Liver (tissue), 9 donors: ENCODE measurements around the gene C1orf53. TPM values are rescaled to one million over a fixed set of nuclear protein-coding genes. Genes with fewer than 3 reads are reported as not detected.

Experiments used
- DNase-seq: peaks from one replicate; pipeline ENCODE4 v3.0.0-alpha.2; 2017; ENCODE audit warnings: low spot score
- H3K27ac ChIP-seq, 2 donors: one replicate each; pipeline ENCODE4 v1.7.0; 2013; ENCODE audit warnings: inconsistent platforms in 2 of 2, low read length in 2 of 2, control low read depth in 1 of 2, low read depth in 1 of 2, mild to moderate bottlenecking in 1 of 2
- H3K27me3 ChIP-seq, 4 donors: one replicate each; pipeline versions ENCODE4 v1.6.1 to v1.7.0; 2013; ENCODE audit warnings: low read length in 3 of 4, inconsistent platforms in 1 of 4, mild to moderate bottlenecking in 1 of 4, moderate library complexity in 1 of 4; ENCODE audit not compliant: control insufficient read depth in 4 of 4, insufficient read depth in 4 of 4
- H3K36me3 ChIP-seq, 4 donors: one replicate each; pipeline versions ENCODE4 v1.6.1 to v1.7.0; 2013; ENCODE audit warnings: low read length in 3 of 4, mild to moderate bottlenecking in 3 of 4, low read depth in 1 of 4, moderate library complexity in 1 of 4; ENCODE audit not compliant: control insufficient read depth in 4 of 4, insufficient read depth in 3 of 4
- H3K4me1 ChIP-seq, 4 donors: one replicate each; pipeline versions ENCODE4 v1.6.1 to v1.7.0; 2013; ENCODE audit warnings: low read length in 3 of 4, mild to moderate bottlenecking in 3 of 4, moderate library complexity in 1 of 4; ENCODE audit not compliant: control insufficient read depth in 4 of 4, insufficient read depth in 4 of 4
- H3K4me3 ChIP-seq, 3 donors: one replicate each; pipeline versions ENCODE4 v1.6.1 to v1.7.0; 2013; ENCODE audit warnings: low read length in 3 of 3, control low read depth in 1 of 3, low read depth in 1 of 3, mild to moderate bottlenecking in 1 of 3
- H3K9ac ChIP-seq, 2 donors: one replicate each; pipeline ENCODE4 v1.7.0; 2013; ENCODE audit warnings: low read length in 2 of 2, mild to moderate bottlenecking in 2 of 2, moderate library complexity in 2 of 2, control low read depth in 1 of 2, low read depth in 1 of 2
- H3K9me3 ChIP-seq, 4 donors: one replicate each; pipeline versions ENCODE4 v1.6.1 to v1.7.0; 2013; ENCODE audit warnings: low read length in 3 of 4; ENCODE audit not compliant: control insufficient read depth in 4 of 4
- EGR1 ChIP-seq, 2 donors: IDR thresholded peaks; 2 replicates each; pipeline ENCODE4 v1.6.1; 2016 to 2018; ENCODE audit warnings: antibody characterized with exemption in 2 of 2, low read depth in 2 of 2
- FOXA1 ChIP-seq: IDR thresholded peaks from 2 replicates; pipeline ENCODE4 v1.6.1; 2016; ENCODE audit warnings: antibody characterized with exemption
- FOXA2 ChIP-seq: IDR thresholded peaks from 2 replicates; pipeline ENCODE4 v1.6.1; 2016; ENCODE audit warnings: antibody characterized with exemption
- GABPA ChIP-seq, 2 donors: IDR thresholded peaks in 1 of 2; conservative IDR thresholded peaks in 1 of 2; 2 replicates each; pipeline ENCODE4 v1.6.1; 2016; ENCODE audit warnings: antibody characterized with exemption in 2 of 2, mild to moderate bottlenecking in 1 of 2, moderate library complexity in 1 of 2
- HNF4G ChIP-seq: IDR thresholded peaks from 2 replicates; pipeline ENCODE4 v1.6.1; 2016; ENCODE audit warnings: antibody characterized with exemption
- JUND ChIP-seq, 2 donors: IDR thresholded peaks; 2 replicates each; pipeline ENCODE4 v1.6.1; 2016; ENCODE audit warnings: antibody characterized with exemption in 2 of 2
- NR2F2 ChIP-seq: IDR thresholded peaks from 2 replicates; pipeline ENCODE4 v1.6.1; 2016; ENCODE audit warnings: antibody characterized with exemption
- REST ChIP-seq: IDR thresholded peaks from 2 replicates; pipeline ENCODE4 v1.6.1; 2016; ENCODE audit warnings: antibody characterized with exemption, mild to moderate bottlenecking
- RXRA ChIP-seq, 2 donors: IDR thresholded peaks; 2 replicates each; pipeline ENCODE4 v1.6.1; 2017 to 2018; ENCODE audit warnings: antibody characterized with exemption in 2 of 2, mild to moderate bottlenecking in 1 of 2
- SP1 ChIP-seq: IDR thresholded peaks from 2 replicates; pipeline ENCODE4 v1.6.1; 2018; ENCODE audit warnings: antibody characterized with exemption, mild to moderate bottlenecking
- TAF1 ChIP-seq: conservative IDR thresholded peaks from 2 replicates; pipeline ENCODE4 v1.6.1; 2016; ENCODE audit warnings: antibody characterized with exemption, mild to moderate bottlenecking
- YY1 ChIP-seq: IDR thresholded peaks from 2 replicates; pipeline ENCODE4 v1.6.1; 2016; ENCODE audit warnings: antibody characterized with exemption, mild to moderate bottlenecking
- ZBTB33 ChIP-seq: IDR thresholded peaks from 2 replicates; pipeline ENCODE4 v1.6.1; 2016; ENCODE audit warnings: antibody characterized with exemption
- WGBS: extraction: QIAGEN DNeasy Blood & Tissue Kit; methylation state at CpG from one replicate; pipeline ENCODE4 v1.1.7; 2013; 5-methylcytosine and 5-hydroxymethylcytosine counted together
- polyA plus RNA-seq, 2 donors: library from polyadenylated mRNA; stranded (reverse) in 1 of 2; unstranded in 1 of 2; fragments of 200-250 nt in 1 of 2; fragments of >200 nt in 1 of 2; fragmentation: Nextera tagmentation in 1 of 2; extraction: Ambion mirVana in 1 of 2; gene quantifications; one replicate each; pipeline versions ENCODE4 v1.2.1 to v1.2.3, GENCODE V29; 2013 to 2015
- total RNA-seq, 2 donors: library from RNA; depleted of rRNA; stranded (reverse); fragments of >200 nt; gene quantifications; one replicate each; pipeline ENCODE4 v1.2.3, GENCODE V29; 2014
- TF ChIP-seq, protein P1 (sequence below): IDR thresholded peaks from 2 replicates; pipeline ENCODE4 v1.6.1; 2016; ENCODE audit warnings: antibody characterized with exemption
- TF ChIP-seq, protein P2 (sequence below): IDR thresholded peaks from 2 replicates; pipeline ENCODE4 v1.6.1; 2016; ENCODE audit warnings: antibody characterized with exemption
- donor health status: healthy.
- donor health status: healthy.
- donor health status: healthy.
- donor health status: healthy.
- donor health status: healthy.

C1orf53 gene
- total and polyA plus RNA-seq, 4 donors = 5.5 to 20.5 (median 9.5) TPM

- TF ChIP-seq FOXA2 = no peak
These were observed 5.6 kb downstream of the C1orf53 start (continued) for GRCh38 chr1:197907846-197908616.

DNA sequence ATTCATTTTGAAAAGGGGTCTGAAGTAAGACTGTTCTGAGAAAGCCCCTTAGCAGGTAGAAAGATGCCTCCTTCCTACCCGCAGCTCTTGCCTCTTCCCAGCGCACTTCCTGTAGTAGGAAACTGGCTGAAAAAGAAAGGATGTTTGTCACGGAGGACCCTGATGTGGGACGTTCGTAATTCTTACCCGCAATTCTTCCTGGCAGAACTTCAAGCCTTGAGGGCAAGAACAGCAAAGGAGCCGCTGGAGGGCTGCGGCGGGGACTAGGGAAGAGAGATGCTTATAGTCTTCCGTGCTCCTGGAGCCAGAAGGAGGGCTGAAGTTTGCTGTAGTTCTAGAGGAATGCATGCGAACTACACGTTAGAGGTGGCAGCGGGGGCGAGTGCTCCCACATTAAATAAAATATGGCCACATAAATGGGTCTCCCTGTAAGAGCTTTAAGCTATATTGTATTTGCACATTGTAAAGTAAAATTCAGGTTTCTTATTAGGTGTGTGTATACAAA is 6.3 kb downstream of the C1orf53 start:
- Histone ChIP-seq H3K9ac (no peak overlapping the region), H3K27me3 (peaks cover 0 to 17% (median 11%) of the 10 kb centered on the region in 4 donors), H3K36me3 (no peaks in the 10 kb centered on the region), H3K4me3 (no peak overlapping the region), H3K4me1 (peaks cover 13 to 41% (median 29%) of the 10 kb centered on the region in 4 donors), H3K9me3 (no peaks in the 10 kb centered on the region), H3K27ac (no peak overlapping the region)
- 32% methylated on average over 14 of the region's 14 CpGs for WGBS
- DNase-seq = no peak
- no peak for TF ChIP-seq ZBTB33
- TF ChIP-seq YY1 = no peak
- TF ChIP-seq, protein P1, sequence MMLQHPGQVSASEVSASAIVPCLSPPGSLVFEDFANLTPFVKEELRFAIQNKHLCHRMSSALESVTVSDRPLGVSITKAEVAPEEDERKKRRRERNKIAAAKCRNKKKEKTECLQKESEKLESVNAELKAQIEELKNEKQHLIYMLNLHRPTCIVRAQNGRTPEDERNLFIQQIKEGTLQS = no peak
- TF ChIP-seq REST = no peak
- no peak for TF ChIP-seq GABPA (IDR thresholded peaks at IDR 0.05 in 1 of 2, conservative IDR thresholded peaks at IDR 0.05 in 1 of 2)
- no peak for TF ChIP-seq TAF1
- no peak for TF ChIP-seq NR2F2
- TF ChIP-seq JUND (IDR thresholded peaks at IDR 0.05) = no peak
- TF ChIP-seq HNF4G = no peak
- TF ChIP-seq EGR1 (IDR thresholded peaks at IDR 0.05; ENCODE audit: low read depth in 2 of 2) = no peak
- TF ChIP-seq SP1 = no peak
- no peak for TF ChIP-seq RXRA (IDR thresholded peaks at IDR 0.05)
- TF ChIP-seq FOXA1 = no peak

DNA sequence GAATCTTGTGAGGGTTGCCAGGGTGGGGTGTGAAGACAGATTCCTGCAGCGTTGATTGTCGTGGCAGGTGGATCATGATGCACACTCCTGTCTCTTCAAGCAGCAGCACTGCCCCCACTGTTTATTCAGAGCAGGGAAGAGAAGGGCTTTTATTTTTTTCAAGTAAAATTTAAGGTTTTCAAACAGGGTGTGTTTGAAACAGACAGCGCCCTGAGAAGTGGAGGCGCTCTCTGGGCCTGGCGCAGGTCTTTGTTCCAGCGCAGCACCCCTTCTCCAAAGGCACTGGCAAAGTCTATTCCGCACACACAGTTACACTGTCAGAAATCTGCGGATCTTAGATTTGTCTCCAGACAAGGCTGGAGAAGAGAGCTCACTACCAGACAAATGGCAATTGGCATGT is 7.0 kb downstream of the C1orf53 start:
- H3K9ac ChIP-seq = no peak overlapping the region
- H3K9me3 ChIP-seq = no peaks in the 10 kb centered on the region
- no peak overlapping the region for H3K4me3 ChIP-seq
- peaks cover 0 to 20% (median 11%) of the 10 kb centered on the region in 4 donors for H3K27me3 ChIP-seq
- 23% methylated on average over 8 of the region's 8 CpGs for WGBS
- no peak overlapping the region for H3K27ac ChIP-seq
- H3K36me3 ChIP-seq = no peaks in the 10 kb centered on the region
- H3K4me1 ChIP-seq = peaks cover 13 to 41% (median 29%) of the 10 kb centered on the region in 4 donors
- TF ChIP-seq, protein P1 = no peak
- no peak for TF ChIP-seq SP1
- TF ChIP-seq, protein P2, sequence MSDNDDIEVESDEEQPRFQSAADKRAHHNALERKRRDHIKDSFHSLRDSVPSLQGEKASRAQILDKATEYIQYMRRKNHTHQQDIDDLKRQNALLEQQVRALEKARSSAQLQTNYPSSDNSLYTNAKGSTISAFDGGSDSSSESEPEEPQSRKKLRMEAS = no peak
- DNase-seq = no peak
